ENCODE results near the gene GPNMB.

DNA sequence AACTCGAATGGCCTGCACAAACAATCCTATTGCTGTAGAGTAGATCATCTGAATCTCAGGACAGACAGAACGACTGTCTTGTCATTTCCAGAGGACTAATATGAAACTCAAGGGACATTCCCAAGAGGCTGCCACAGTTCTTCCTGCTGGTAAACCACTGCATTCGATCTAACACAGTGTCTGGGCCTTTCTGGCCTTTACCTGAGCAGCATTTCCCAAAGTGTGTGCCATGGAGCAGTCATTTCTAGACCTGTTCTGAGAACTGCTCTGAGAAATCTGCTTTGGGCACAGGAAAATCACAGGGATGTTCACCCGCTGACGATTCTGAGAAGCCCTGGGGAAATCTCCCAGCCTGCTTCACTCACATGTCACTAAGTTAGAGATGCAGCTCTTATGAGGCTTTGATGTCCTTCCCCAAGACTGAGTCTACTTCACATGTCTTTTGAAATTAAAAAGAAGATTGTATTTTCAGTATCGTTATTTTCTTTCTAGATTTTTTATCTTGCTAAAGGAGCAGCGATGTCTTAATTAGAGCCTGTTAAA lies 18.4 kb downstream of the GPNMB start:
- no peak for TF ChIP-seq POLR2A (IDR thresholded peaks at IDR 0.05; ENCODE audit: low read depth)
- TF ChIP-seq, protein P1, sequence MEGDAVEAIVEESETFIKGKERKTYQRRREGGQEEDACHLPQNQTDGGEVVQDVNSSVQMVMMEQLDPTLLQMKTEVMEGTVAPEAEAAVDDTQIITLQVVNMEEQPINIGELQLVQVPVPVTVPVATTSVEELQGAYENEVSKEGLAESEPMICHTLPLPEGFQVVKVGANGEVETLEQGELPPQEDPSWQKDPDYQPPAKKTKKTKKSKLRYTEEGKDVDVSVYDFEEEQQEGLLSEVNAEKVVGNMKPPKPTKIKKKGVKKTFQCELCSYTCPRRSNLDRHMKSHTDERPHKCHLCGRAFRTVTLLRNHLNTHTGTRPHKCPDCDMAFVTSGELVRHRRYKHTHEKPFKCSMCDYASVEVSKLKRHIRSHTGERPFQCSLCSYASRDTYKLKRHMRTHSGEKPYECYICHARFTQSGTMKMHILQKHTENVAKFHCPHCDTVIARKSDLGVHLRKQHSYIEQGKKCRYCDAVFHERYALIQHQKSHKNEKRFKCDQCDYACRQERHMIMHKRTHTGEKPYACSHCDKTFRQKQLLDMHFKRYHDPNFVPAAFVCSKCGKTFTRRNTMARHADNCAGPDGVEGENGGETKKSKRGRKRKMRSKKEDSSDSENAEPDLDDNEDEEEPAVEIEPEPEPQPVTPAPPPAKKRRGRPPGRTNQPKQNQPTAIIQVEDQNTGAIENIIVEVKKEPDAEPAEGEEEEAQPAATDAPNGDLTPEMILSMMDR (IDR thresholded peaks at IDR 0.05): no peak

Measured in esophagus muscularis mucosa (tissue), 3 donors.